Glomerular endothelial cell (primary cell): Measurements from ENCODE around the gene ARHGDIG. TPM values are rescaled to one million over a fixed set of nuclear protein-coding genes. Genes with fewer than 3 reads are reported as not detected.
"Not testable (repeated sequence)": the region's sequence is repeated elsewhere in the genome, so short reads cannot be mapped to it uniquely, and the experiment has no call there.

Experiments
- DNase-seq: peaks from one replicate; pipeline ENCODE4 v3.0.0-alpha.2; 2011; ENCODE audit warnings: low read depth, low spot score; ENCODE audit errors: extremely low read depth
- total RNA-seq: library from RNA; depleted of rRNA; stranded (reverse); fragments of >200 nt; gene quantifications from 2 replicates; pipeline ENCODE4 v1.2.3, GENCODE V29; 2015

ARHGDIG gene
- total RNA-seq, 1 donor from 2014 or later: 0.64 TPM

- no peak for DNase-seq
These were observed 17.1 kb upstream of the ARHGDIG start for GRCh38 chr16:263182-263774.

- DNase-seq: no peak
These were observed 16.4 kb upstream of the ARHGDIG start for GRCh38 chr16:263944-264343.

GRCh38 chr16:264440-264951, 15.9 kb upstream of the ARHGDIG start:
- no peak for DNase-seq

- DNase-seq: no peak
These were observed 15.3 kb upstream of the ARHGDIG start for GRCh38 chr16:265002-265529.

- no peak for DNase-seq
These were observed 14.7 kb upstream of the ARHGDIG start for GRCh38 chr16:265711-266110.

- DNase-seq: no peak
These were observed 13.9 kb upstream of the ARHGDIG start for GRCh38 chr16:266258-267164.

GRCh38 chr16:267562-267961, 12.8 kb upstream of the ARHGDIG start:
- DNase-seq: not testable (repeated sequence)

- no peak for DNase-seq
These were observed 12.0 kb upstream of the ARHGDIG start for GRCh38 chr16:268141-269053.

GRCh38 chr16:269061-269796, 11.2 kb upstream of the ARHGDIG start:
- no peak for DNase-seq

GRCh38 chr16:270381-271255, 9.8 kb upstream of the ARHGDIG start:
- DNase-seq: no peak

GRCh38 chr16:272633-273546, 7.5 kb upstream of the ARHGDIG start:
- no peak for DNase-seq

GRCh38 chr16:273547-274421, 6.6 kb upstream of the ARHGDIG start:
- no peak for DNase-seq

GRCh38 chr16:275041-275641, 5.2 kb upstream of the ARHGDIG start:
- no peak for DNase-seq

- no peak for DNase-seq
These were observed 4.6 kb upstream of the ARHGDIG start, which contains the start of gene RGS11 for GRCh38 chr16:275786-276232. Gene RGS11, minus strand, starts transcription at chr16:275944. Its CDS starts 33 bp downstream, at chr16:275911.

GRCh38 chr16:276426-277077, 3.8 kb upstream of the ARHGDIG start:
- no peak for DNase-seq

- DNase-seq: peak; percentile 3
These were observed 1.5 kb upstream of the ARHGDIG start for GRCh38 chr16:278863-279366.
